ENCODE measurements around the gene VSTM4. TPM values are rescaled to one million over a fixed set of nuclear protein-coding genes. Genes with fewer than 3 reads are reported as not detected.

The VSTM4 gene
- total and polyA plus RNA-seq, 2 experiments from 2014 or later, result 9.0 to 10.2 TPM

DNA sequence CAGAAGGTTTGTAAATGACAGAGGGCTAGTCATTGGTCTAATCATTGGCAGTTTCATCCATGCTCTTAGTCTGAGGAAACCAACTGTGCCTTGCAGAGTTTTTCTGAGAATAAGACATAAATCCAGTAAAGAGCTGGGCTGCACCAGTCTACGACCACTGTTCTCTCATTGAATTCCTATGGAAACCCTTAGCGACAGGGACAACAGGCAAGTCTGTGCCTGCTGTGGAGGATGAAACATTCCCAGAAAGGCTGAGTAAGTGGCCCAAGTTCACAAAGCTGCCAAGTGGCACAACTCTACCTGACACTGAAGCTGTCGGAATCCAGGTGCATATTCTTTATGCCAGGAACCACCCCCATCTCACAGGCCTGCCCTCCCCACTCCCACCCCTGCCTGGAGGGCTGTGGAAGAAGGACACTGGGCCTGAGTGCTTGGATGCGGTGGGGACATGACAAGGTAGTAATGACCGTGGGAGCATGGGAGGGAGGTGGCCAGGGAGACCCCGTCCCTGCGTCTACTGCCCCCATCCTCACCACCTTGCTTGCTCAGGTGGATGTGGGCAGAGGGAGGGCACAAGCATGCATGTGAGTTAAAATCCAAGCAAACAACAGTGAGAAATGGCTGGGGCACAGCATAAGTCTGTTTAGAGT, 58.0 kb downstream of the VSTM4 start:
- H4K20me1 ChIP-seq (ENCODE audit: insufficient read depth, poor library complexity, severe bottlenecking), result no peaks in the 10 kb centered on the region
- 95% methylated on average over 7 of the region's 7 CpGs for WGBS (ENCODE audit: low lambda C conversion rate, missing lambda C conversion rate)

DNA sequence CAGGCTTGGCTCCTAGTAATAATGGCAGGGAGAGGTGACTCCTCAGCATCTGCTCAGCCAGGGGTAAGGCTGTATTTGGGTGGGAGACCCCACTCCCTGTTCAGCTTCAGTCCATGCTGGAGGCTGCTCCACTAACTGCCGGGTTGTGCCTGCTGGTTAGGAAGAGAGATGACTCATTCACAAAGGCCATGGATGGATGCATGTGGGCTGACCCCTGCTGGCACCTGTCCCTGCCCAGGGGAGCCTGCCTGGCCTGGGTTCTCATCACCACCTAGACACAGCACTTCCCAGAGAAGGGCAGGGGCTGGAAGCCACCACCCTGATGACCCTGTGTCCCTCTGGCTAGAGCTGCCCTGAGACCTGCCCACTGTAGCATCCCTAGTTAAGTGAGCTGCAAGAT, 59.0 kb downstream of the VSTM4 start:
- TF ChIP-seq EZH2phosphoT487 (IDR thresholded peaks at IDR 0.05; ENCODE audit: low read depth, severe bottlenecking, unreplicated experiment) (no peak), EZH2 (IDR thresholded peaks at IDR 0.05; ENCODE audit: borderline replicate concordance) (no peak)
- TF ChIP-seq, protein P1, sequence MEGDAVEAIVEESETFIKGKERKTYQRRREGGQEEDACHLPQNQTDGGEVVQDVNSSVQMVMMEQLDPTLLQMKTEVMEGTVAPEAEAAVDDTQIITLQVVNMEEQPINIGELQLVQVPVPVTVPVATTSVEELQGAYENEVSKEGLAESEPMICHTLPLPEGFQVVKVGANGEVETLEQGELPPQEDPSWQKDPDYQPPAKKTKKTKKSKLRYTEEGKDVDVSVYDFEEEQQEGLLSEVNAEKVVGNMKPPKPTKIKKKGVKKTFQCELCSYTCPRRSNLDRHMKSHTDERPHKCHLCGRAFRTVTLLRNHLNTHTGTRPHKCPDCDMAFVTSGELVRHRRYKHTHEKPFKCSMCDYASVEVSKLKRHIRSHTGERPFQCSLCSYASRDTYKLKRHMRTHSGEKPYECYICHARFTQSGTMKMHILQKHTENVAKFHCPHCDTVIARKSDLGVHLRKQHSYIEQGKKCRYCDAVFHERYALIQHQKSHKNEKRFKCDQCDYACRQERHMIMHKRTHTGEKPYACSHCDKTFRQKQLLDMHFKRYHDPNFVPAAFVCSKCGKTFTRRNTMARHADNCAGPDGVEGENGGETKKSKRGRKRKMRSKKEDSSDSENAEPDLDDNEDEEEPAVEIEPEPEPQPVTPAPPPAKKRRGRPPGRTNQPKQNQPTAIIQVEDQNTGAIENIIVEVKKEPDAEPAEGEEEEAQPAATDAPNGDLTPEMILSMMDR (IDR thresholded peaks at IDR 0.05; ENCODE audit: poor library complexity), result no peak
- H3K27me3 ChIP-seq, result no peaks in the 10 kb centered on the region

More for the DNA sequence above, 58.0 kb downstream of the VSTM4 start:
- Histone ChIP-seq H3K9me2 (replicated peaks; ENCODE audit: insufficient read depth) (no peaks in the 10 kb centered on the region), H3K27ac (no peak overlapping the region), H3K4me3 (no peak overlapping the region), H2AFZ (no peak overlapping the region), H3K4me1 (ENCODE audit: insufficient read depth) (peaks cover 7% of the 10 kb centered on the region), H3K27me3 (no peaks in the 10 kb centered on the region), H3K79me2 (no peaks in the 10 kb centered on the region), H3K36me3 (replicated peaks; ENCODE audit: insufficient read depth, low read depth) (no peaks in the 10 kb centered on the region), H3K9me3 (ENCODE audit: low read depth) (peaks cover 12% of the 10 kb centered on the region), H3K4me2 (no peak overlapping the region)
- TF ChIP-seq EZH2 (IDR thresholded peaks at IDR 0.05; ENCODE audit: borderline replicate concordance) (no peak), EZH2phosphoT487 (IDR thresholded peaks at IDR 0.05; ENCODE audit: low read depth, severe bottlenecking, unreplicated experiment) (no peak)
- TF ChIP-seq, protein P1 (IDR thresholded peaks at IDR 0.05; ENCODE audit: poor library complexity), result no peak
- DNase-seq (ENCODE audit: low spot score), result no peak

DNA sequence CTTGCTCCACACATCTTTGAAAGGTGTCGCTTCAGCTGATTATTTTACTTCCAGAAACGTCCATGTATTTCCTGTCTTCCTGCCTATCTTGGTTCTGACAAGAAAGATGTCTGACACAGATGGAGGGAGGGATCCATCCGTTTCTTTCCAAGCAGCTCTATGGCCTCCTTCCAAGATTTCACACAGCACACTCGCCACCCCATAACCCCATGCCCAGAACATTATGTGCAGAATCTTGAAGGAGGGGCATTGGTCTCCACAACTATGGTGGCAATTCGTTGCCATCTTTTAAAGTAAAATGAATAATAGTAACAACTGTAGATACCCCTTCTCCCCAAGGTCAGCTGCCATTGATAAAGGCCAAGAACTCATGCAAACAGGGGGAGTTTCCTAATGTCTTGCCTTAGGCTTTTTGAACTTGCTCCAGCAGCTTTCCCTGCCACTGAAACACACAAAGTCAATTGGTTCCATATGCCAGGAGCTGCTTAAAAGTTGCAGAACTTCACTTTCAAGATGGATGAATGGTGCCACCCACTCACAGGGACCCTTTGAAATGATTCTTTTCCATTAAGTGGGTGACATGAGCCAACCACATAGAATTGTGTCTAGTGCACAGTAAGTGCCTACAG, 60.0 kb downstream of the VSTM4 start:
- no peak overlapping the region for H3K4me3 ChIP-seq
- no peaks in the 10 kb centered on the region for H3K36me3 ChIP-seq (replicated peaks; ENCODE audit: insufficient read depth, low read depth)
- H3K27me3 ChIP-seq, result no peaks in the 10 kb centered on the region
- DNase-seq (ENCODE audit: low spot score), result peak; percentile 22
- H3K79me2 ChIP-seq, result no peaks in the 10 kb centered on the region
- no peaks in the 10 kb centered on the region for H3K9me3 ChIP-seq (ENCODE audit: low read depth)
- 46% methylated on average over 5 of the region's 5 CpGs for WGBS (ENCODE audit: low lambda C conversion rate, missing lambda C conversion rate)
- H3K27ac ChIP-seq, result peak overlapping the region; percentile 55
- H3K4me1 ChIP-seq (ENCODE audit: insufficient read depth), result peaks cover 7% of the 10 kb centered on the region
- H3K4me2 ChIP-seq, result no peak overlapping the region
- no peaks in the 10 kb centered on the region for H4K20me1 ChIP-seq (ENCODE audit: insufficient read depth, poor library complexity, severe bottlenecking)
- H3K9me2 ChIP-seq (replicated peaks; ENCODE audit: insufficient read depth), result no peaks in the 10 kb centered on the region
- no peak overlapping the region for H2AFZ ChIP-seq
- no peak for TF ChIP-seq EZH2phosphoT487 (IDR thresholded peaks at IDR 0.05; ENCODE audit: low read depth, severe bottlenecking, unreplicated experiment)
- no peak for TF ChIP-seq EZH2 (IDR thresholded peaks at IDR 0.05; ENCODE audit: borderline replicate concordance)
- TF ChIP-seq, protein P1 (IDR thresholded peaks at IDR 0.05; ENCODE audit: poor library complexity), result no peak

More for the DNA sequence above, 59.0 kb downstream of the VSTM4 start:
- 45% methylated on average over 1 of the region's 1 CpG for WGBS (ENCODE audit: low lambda C conversion rate, missing lambda C conversion rate)
- Histone ChIP-seq H3K4me3 (no peak overlapping the region), H4K20me1 (ENCODE audit: insufficient read depth, poor library complexity, severe bottlenecking) (no peaks in the 10 kb centered on the region), H3K4me1 (ENCODE audit: insufficient read depth) (peaks cover 7% of the 10 kb centered on the region), H3K4me2 (no peak overlapping the region), H3K9me3 (ENCODE audit: low read depth) (peaks cover 6% of the 10 kb centered on the region), H3K36me3 (replicated peaks; ENCODE audit: insufficient read depth, low read depth) (no peaks in the 10 kb centered on the region), H3K79me2 (no peaks in the 10 kb centered on the region), H2AFZ (no peak overlapping the region), H3K9me2 (replicated peaks; ENCODE audit: insufficient read depth) (no peaks in the 10 kb centered on the region), H3K27ac (no peak overlapping the region)
- DNase-seq (ENCODE audit: low spot score), result no peak

Data from hepatocyte (in vitro differentiated cells).